Ishikawa (cell line): ENCODE results near the gene ALOX15.

Source experiments
- EP300 ChIP-seq: IDR thresholded peaks from 2 replicates; pipeline ENCODE4 v1.6.1; 2012; ENCODE audit warnings: borderline replicate concordance
- FOXM1 ChIP-seq: IDR thresholded peaks from 2 replicates; pipeline ENCODE4 v1.6.1; 2012; ENCODE audit warnings: low read depth, borderline replicate concordance
- TAF1 ChIP-seq: IDR thresholded peaks from 2 replicates; pipeline ENCODE4 v1.6.1; 2012; ENCODE audit warnings: low read depth, mild to moderate bottlenecking
- TCF12 ChIP-seq: IDR thresholded peaks from 2 replicates; pipeline ENCODE4 v1.6.1; 2012; ENCODE audit warnings: low read depth
- USF1 ChIP-seq: IDR thresholded peaks from 2 replicates; pipeline ENCODE4 v1.6.1; 2012
- YY1 ChIP-seq: IDR thresholded peaks from 2 replicates; pipeline ENCODE4 v1.6.1; 2012; ENCODE audit warnings: low read depth
- TF ChIP-seq, protein P1 (sequence below): IDR thresholded peaks from 2 replicates; pipeline ENCODE4 v1.6.1; 2012; ENCODE audit warnings: low read depth, mild to moderate bottlenecking

DNA sequence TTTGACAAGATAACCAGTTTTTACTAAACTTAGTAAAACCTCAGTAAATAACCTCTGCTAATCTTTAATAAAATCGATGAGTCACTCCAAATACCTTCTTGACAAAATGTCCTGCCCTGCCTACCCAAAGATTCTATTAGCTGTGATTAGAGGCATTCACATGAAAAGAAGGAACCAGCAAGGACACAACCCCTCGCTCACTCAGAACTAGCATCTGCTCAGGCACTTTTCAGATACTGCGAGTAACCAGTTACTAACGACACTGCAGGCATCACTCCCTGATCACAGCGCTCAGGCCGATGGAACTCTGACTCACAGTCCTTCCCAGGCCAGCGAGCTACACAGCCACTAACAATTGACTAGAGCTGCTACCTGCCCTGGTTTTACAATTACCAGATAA lies 38.2 kb upstream of the ALOX15 start:
- TF ChIP-seq EP300 (no peak), TAF1 (no peak), FOXM1 (no peak), YY1 (no peak), TCF12 (no peak), USF1 (no peak)
- TF ChIP-seq, protein P1, sequence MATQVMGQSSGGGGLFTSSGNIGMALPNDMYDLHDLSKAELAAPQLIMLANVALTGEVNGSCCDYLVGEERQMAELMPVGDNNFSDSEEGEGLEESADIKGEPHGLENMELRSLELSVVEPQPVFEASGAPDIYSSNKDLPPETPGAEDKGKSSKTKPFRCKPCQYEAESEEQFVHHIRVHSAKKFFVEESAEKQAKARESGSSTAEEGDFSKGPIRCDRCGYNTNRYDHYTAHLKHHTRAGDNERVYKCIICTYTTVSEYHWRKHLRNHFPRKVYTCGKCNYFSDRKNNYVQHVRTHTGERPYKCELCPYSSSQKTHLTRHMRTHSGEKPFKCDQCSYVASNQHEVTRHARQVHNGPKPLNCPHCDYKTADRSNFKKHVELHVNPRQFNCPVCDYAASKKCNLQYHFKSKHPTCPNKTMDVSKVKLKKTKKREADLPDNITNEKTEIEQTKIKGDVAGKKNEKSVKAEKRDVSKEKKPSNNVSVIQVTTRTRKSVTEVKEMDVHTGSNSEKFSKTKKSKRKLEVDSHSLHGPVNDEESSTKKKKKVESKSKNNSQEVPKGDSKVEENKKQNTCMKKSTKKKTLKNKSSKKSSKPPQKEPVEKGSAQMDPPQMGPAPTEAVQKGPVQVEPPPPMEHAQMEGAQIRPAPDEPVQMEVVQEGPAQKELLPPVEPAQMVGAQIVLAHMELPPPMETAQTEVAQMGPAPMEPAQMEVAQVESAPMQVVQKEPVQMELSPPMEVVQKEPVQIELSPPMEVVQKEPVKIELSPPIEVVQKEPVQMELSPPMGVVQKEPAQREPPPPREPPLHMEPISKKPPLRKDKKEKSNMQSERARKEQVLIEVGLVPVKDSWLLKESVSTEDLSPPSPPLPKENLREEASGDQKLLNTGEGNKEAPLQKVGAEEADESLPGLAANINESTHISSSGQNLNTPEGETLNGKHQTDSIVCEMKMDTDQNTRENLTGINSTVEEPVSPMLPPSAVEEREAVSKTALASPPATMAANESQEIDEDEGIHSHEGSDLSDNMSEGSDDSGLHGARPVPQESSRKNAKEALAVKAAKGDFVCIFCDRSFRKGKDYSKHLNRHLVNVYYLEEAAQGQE = no peak
